ENCODE measurements around the gene PLOD3.
"Not testable (repeated sequence)": the region's sequence is repeated elsewhere in the genome, so short reads cannot be mapped to it uniquely, and the experiment has no call there.

PLOD3 gene

DNA sequence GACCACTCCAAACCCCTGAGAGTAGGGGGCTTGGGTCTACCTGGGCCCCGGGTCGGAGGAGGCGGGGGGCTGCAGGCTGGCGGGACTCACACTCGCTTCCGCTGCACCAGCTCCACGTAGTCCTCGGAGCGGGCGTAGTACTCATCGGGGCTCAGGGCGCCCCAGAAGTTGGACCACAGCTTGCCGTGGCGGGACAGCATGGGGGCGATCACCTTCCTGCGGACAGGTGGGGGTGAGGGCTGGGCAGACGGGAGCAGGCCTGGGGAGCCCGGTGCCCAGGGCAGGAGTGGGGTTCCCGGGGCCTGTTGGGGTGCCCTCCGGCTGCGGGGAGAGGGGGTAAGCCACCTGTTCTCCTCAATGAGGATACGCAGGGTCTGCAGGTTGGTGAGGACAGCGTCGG lies 5.9 kb downstream of the PLOD3 start:
- DNase-seq, result no peak

DNA sequence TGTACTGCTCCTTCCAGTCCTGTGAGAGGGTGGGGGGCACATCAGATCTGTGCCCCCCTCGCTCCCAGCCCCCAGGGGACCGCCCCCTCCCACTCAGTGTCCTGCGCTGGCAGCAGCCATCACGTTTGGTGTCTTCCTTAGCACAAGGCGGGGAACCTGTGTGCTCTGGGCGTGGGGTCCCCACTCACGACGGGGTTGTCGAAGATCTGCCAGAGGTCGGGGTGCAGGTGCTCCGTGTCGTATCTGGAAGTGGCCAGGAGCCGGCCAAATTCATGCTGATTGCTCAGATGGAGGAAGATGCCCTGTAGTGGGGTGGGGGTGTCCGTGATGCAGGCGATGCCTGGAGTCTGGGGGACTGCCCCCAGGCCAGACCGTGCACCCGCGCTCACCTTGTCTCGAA lies 7.2 kb downstream of the PLOD3 start:
- no peak for DNase-seq

DNA sequence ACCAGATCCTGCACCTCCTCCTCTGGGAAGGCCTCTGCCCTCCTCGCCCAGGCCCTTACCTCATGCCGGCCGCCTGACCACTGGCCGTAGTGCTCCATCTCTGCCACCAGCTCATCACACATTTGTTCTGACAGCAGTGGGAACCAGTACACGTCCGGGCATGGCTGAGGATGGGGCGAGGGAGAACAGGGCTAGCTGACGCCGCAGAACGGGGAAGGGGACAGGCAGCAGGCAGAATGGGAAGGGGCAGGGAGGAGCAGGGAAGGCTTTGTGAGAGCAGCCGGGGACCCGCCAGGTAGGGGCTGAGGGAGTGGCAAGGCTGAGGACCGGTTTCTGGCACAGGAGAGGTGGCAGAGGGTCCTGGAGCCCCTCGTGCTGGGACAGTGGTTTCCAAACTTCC lies 8.6 kb downstream of the PLOD3 start:
- no peak for DNase-seq

DNA sequence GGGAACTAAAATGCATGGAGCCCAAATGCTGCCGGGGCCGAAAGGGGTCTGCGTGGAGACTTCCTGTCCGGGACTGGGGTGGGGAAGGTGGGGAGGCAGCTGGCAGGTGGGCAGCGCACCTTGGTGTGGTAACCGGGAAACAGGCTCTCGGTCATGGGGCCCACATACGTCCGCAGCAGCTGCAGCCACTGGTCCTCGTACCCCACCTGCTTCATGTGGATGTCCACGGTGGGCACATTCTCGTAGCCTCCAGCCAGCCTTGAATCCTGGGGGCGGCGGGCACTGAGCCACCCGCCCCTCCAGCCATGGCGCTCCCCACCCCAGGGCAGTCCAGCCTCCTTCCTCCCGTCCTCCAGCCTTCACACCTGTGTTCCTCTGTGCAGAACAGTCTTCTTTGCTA lies 9.9 kb downstream of the PLOD3 start:
- DNase-seq, result no peak

DNA sequence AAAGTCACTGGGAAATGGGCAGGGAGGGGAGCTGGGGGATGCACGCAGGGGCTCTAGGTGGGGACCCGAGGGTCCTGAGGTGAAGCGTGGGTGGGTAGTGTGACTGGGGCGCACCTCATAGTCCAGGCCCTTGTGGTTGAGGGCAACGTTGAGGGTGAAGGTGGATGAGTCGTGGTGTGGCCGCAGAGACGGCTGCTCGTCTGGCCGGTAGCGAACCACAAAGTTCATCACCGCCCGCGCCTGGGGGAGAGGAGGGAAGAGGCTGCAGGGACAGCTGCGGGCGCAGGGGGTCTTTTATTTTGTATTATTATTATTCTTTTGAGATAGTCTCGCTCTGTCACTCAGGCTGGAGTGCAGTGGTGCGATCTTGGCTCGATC lies 10.7 kb downstream of the PLOD3 start:
- DNase-seq, result no peak

DNA sequence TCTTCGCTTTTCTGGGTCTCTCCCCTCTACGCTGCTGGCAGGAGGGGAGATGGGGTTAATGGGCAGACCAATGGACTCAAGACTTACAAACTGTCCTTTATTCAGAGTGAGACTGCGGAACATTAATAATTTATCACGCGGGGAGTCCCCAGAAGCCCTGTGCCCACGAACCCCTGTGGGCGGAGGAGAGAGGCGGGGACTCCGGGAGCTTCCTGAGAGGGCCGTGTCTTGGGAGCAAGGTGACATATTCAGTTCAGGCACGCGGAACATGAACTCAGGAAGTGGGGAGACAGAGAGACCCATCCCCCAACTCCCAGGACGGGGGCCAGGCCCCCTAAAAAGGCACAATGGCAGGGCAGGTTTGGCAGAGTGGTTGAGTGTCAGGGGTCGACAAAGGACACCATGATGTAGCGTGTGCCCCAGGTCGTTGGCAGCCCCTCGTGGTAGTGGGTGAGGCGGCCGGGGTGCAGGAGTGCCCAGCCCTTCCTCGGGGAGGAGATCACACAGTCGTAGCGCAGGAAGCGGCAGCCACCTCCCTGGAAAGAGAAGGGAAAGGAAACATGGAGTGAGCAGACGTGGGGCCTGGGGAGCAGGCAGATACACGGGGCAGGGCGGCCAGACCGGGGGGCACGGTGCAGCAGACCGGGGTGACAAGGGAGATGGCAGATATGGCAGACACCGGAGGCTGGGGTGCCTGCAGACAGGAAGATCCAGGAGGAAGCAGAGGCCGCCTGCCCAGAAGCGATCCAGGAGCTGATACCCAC lies 11.3 kb downstream of the PLOD3 start:
- DNase-seq, result no peak

DNA sequence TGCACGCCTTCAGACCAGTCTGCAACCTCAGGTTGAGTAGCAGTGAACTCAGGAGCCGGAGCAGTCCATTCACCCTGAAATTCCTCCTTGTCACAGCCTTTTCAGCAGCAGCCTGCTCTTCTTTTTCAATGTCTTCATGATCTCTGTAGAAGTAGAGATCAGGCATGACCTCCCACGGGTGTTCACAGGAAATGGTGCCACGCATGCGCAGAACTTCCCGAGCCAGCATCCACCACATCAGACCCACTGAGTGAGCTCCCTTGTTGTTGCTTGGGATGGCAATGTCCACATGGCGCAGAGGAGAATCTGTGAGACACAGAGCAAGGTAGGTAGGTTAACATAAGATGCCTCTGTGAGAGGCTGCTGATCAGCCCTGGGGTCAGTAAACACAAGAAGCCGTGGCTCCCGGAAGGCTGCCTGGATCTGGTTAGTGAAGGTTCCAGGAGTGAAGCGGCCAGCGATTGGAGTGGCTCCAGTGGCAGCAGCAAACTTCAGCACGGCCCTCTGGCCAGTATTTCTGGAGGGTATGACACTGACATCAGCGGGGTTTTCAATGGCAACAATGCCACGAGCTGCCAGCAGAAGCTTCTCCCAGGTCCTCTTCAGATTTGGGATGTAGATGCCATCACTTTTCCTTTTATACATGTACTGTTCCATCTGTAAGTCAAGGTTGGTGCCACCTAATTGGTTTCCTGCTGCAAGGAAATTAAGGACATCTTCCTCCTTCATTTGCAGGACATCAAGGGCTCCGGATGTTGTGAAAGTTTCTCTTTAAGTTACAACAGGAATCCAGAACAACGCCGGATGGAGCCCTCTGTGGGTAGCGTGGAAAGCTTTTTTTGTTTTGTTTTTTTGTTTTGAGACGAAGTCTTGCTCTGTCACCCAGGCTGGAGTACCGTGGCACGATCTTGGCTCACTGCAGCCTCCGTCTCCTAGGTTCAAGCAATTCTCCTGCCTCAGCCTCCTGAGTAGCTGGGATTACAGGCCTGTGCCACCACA lies 13.3 kb downstream of the PLOD3 start:
- DNase-seq, result not testable (repeated sequence)

DNA sequence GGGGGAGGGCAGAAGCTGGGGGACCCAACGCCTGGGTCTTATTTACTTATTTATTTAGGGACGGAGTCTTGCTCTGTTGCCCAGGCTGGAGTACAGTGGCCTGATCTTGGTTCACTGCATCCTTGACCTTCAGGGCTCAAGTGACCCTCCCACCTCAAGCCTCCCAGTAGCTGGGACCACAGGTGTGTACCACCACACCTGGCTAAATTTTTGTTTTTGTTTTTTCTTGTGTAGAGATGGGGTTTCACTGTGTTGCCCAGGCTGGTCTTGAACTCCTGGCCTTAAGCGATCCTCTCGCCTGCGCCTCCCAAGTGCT lies 14.8 kb downstream of the PLOD3 start:
- no peak for DNase-seq

DNA sequence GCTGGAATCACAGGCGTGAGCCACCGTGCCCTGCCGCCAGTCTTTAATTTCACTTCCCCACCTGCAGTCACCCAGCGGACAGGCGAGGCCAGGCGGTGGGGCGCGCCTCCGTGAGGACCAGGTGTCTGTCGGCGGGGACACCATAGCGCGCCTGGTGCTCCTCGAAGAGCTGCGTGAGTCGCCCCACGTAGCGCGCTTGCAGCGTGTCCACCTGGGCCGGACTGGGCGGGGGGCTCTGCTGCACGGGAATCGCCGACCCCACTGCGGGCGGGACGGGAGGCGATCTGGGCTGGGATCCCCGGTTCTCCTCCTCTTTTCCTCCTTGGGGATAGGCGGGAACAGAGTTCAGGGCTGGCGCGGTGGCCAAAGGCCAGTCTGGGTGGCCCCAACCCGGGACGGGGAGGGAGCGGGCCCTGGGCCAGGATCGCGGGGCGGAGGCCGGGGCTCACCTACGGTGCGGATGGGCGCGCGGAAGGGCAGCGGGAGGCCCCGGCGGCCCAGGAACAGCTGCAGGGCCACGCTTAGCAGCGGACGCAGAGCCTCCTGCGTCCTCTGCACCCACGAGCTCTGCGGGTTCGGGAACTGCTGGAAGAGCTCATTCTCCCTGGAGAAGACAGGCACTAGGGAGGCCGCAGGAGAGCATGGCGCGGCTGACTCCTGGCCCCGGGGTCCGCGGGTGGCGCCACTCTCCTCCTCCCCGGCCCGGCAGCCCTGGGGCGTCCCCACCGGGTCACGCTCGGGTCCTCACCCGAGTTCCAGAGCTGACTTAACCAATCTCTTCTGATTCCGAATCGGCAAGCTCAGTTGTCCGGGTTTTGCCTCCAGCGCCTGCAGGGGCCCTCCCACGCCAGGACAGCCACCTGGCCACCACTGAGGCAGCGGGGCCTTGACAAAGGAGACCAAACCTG lies 15.4 kb downstream of the PLOD3 start:
- DNase-seq, result no peak

DNA sequence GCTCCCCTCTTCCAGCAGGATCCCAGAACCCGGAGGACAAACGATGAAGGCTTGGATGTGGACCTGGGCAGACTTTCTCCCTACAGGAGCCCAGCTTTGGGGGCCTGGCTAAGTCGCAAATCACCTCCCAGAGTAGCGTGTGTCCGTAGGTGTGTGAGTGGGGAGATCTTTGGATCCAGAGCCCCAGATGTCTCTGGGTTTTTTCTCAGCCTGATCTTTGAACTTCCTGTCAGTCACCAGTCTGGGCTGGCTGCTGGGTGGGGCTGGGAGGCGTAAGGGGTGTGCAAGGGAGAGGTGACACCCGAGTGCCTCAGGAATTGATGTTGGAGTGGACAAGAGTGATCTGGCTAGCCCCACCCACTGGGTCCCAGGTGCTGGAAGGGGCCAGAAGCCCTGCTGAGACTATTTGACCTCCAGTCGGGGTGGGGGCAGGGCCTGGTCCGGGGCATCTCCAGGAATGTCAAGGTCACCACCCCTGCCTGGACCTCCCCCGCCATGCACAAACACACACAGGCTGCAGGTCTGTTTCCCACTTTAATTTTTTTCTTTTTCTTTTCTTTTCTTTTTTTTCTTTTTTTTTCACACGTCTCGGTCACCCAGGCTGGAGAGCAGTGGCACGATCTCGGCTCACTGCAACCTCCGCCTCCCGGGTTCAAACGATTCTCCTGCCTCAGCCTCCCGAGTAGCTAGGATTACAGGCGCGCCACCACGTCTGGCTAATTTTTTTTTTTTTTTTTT lies 16.4 kb downstream of the PLOD3 start, which contains the start of gene MOGAT3:
TSS of gene MOGAT3 (minus strand) at position 175 of the 738 bp plus-strand sequence. CDS start 182 bp downstream, outside the sequence.
- DNase-seq, result no peak

DNA sequence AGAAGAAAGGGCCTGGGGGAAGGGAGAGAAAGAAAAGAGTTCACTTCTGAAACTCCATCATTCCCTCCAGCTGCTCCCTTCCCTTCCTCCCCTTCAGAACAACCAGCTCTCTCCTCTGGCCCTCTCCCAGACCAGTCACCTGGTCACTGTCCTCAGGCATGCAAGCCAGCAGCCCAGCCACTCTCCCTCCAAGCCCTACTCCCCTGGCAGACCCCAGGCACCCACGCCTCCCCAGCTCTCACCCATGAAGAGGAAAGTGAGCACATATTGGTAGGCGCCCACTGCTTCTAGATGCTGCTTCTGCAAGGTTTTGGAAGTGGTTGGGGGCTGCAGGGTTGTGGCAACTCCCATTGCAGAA lies 16.9 kb downstream of the PLOD3 start:
- no peak for DNase-seq

DNA sequence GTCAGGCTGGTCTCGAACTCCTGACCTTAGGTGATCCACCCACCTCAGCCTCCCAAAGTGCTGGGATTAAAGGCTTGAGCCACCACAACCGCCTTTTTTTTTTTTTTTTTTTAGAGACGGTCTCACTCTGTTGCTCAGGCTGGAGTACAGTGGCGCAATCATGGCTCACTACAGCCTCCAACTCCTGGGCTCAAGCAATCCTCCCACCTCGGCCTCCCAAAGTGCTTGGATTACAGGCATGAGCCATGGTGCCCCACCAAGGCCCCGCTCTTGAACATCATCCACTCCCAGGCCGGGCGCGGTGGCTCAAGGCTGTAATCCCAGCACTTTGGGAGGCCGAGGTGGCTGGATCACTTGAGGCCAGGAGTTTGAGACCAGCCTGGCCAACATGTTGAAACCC lies 17.9 kb downstream of the PLOD3 start:
- not testable (repeated sequence) for DNase-seq

DNA sequence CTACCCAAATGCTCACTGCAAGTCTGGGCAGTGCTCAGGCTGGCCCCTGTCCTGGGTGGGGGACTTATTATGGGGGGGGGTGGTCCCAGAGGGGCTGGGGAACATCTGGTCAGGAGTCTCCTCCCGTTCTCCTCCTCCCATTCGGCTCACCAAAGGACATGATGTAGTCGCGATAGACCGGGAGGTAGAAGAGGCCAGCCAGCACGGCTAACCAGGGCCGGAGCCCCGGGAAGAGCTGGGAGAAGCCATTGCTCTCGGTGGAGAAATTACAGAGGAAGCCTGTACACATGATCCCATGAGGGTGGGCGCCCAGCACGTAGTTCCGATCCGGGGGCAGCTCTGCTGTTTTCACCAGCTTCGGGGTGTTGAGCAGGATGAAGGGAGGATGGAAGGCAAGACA lies 18.9 kb downstream of the PLOD3 start:
- no peak for DNase-seq

DNA sequence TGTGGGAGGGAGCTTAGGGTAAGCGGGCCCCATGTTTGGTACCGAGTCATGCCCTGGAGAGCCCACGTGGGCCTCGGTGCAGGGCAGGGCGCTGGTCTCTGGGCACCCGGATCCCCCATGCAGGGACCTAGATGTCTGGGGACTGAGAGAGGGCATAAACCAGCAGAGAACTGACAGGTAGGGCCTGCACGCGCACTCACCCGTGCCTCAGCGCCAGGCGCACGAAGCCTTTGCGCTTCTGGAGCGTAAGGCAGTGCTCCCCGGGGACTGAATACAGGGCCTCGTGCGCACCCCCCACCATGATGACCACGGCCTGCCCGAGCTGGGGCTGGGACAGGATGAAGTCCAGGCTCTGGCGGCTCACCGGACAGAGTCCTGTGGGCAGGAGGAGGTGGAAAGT lies 19.4 kb downstream of the PLOD3 start:
- no peak for DNase-seq

DNA sequence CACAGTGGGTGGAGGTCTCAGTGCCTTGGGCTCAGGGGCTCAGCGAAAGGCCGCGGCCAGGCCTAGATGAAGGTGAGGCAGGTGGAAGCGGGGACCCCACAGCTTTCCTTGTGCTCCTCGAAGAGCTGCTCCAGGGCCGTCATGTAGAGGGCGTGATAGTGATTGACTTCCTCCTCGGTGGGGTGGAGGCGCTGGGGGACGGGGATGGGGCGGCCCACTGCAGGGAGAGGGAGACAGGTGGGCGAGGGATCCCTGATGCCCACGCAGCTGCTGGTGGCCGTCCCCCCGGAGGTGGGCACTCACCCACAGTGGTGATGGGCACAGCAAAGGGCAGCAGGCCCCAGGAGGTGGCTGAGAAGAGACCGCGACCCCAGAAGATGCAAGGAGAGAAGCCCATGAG lies 21.5 kb downstream of the PLOD3 start:
- DNase-seq, result no peak

DNA sequence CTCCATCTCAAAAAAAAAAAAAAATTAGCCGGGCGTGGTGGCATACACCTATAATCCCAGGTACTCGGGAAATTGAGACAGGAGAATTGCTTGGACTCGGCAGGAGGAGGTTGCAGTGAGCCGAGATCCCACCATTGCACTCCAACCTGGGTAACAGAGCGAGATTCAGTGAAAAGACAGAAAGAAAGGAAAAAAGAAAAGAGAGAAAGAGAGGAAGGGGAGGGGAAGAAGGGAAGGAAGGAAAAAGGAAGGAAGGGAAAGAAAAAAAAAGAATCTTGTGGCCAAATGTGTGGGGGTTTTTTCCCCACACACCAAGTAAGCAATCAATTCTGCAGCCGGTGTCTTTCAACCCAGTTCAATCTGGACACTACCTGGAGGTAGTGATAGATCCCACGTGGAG lies 28.3 kb downstream of the PLOD3 start:
- no peak for DNase-seq

DNA sequence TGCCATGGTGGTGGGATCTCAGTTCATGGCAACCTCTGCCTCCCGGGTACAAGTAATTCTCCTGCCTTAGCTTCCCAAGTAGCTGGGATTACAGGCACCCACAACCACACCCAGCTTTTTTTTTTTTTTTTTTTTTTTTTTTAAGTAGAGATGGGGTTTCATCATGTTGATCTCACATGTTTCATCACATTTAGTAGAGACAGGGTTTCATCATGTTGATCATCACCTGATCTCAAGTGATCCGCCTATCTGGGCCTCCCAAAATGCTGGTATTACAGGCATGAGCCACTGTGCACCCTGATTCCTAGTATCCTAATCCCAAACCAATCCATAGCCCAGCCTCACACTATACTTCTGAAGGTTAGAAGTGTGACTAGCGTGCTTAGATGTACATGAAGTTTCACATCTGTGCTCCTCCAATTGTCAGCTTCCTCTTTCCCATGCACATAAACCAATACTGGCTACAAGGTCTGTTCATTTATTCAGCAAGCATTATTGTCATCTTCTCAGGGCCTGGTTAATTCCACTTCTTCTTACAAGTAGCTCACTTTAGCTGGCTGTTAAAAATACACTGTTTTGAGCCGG lies 30.4 kb downstream of the PLOD3 start:
- DNase-seq, result no peak

DNA sequence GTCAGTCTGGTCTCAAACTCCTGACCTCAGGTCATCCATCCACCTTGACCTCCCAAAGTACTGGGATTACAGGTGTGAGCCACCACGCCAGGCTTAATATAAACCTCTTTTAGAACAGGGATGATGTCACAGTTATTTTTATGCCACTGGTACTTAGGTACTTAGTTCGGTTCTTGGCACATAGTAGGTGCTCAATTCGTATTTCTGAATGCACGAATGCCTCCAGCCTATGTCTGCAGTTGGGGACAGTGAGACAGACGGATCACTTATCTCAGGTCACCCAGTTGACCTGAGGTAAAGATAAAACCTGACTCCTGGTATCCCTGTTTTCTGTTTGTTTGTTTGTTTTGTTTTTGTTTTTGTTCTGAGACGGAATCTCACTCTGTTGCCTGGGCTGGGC lies 31.2 kb downstream of the PLOD3 start:
- DNase-seq, result no peak

DNA sequence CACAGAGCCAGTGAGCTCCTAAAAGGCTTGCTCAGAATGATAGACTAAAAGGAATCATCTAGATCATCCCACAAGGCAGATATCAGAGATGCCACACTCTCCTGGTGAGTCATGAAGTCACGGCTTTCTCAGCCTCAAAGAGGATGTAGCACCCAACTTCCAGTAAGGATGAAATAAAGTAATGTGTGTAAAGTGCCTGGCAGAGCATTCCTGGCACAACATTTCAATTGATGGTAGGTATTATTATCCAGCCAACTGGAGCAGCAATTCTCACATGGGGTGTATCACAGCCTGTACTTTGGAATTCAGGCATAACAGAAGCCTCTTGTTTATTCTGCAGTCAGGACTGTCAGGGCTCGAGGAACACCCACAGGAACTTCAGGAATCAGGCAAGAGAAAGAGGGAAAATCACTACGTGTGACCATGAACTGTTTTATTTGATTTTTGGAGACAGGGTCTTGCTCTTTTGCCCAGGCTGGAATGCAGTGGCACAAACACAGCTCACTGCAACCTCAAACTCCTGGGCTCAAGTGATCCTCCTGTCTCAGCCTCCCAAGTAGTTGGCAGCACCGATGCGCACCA lies 32.0 kb downstream of the PLOD3 start:
- no peak for DNase-seq

DNA sequence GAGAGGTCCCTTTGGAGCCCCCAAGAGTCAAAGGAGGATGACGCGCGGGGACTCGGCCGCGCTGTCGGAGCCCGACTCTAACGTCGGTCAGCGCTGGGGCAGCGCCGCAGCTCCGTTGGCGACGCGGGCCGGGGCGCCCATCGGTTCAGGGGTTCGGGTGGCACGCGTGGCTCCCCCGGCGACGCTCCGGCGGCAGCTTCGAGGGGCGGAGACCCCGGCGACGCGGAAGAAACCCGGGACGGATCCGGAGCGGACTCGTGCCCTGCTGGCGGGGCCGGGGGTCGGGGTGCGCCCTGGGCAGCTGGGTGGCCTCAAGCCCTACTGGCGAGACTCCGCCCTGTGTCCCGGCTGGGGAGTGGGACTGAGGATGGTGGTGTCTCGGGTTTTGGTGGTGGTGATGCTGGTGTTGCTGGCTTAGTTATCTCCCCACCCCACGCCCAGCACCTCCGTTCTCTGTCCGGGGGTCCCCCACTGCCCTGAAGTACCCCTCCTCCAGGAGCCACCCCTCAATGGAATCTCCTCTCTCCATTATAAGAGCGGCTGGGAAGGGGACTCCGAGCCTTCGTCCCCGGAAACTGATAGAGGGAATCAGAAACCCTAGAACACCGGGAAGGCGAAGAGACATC lies 37.1 kb downstream of the PLOD3 start, which contains the start of gene NAT16:
TSS of gene NAT16 (minus strand) at position 164 of the 626 bp plus-strand sequence. CDS start 5,486 bp downstream, outside the sequence.
- DNase-seq, result no peak

DNA sequence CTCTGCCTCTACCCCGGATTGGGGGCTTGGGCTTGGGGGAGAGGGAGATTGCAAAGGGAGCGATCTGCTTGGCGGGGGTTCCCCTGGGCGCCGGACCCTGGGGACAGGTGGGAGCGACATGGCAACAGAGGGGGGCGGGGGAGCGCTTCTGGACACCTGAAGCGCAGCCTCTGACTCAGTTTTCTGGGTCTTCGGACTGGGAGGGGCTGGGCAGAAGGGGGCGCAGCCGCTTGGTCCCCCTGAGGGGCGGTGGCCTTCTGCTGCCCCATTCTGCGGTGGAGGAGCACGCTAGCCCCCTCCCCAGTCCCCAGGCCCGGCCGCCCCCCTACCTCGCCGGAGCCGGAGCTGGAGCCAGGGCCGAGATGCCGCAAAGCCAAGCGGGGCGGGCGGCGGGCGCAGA lies 37.7 kb downstream of the PLOD3 start:
- DNase-seq, result no peak

Measured in stimulated activated CD4-positive, alpha-beta T cell treated with anti-CD3 and anti-CD28 coated beads, Interleukin-1b, Interleukin-23, amount 100 ng/mL, for 48 hours (primary cell).